ENCODE measurements around the gene NCAM1.

NCAM1 gene

DNA sequence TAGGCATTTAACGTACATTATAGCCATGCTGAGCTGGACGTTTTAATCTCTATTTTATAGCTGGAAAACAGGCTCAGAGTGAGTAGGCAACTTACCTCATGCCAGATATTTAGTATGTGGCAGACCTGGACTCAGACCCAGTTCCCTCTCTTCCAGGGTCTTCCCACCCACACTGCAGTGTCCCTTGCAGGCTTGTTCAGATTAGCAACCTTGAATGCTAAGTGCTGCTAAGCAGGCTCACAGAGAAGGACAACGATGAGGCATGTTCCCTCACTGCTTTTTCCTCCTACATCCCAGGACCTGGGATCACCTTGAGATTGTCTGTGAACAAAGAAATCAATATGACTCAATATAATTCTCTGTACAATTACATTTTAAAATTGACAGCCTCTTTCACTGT, 65.6 kb downstream of the NCAM1 start:
- no peaks in the 10 kb centered on the region for H3K9me2 ChIP-seq (replicated peaks; ENCODE audit: insufficient read depth, low read length)
- H3K27me3 ChIP-seq (replicated peaks; ENCODE audit: insufficient read depth, low read length): no peaks in the 10 kb centered on the region
- H3F3A ChIP-seq (ENCODE audit: insufficient read depth, low read length): no peaks in the 10 kb centered on the region
- no peak overlapping the region for H3K4me2 ChIP-seq (ENCODE audit: low read depth, low read length)
- no peak overlapping the region for H3K4me3 ChIP-seq (ENCODE audit: low read length)
- H3K27ac ChIP-seq (ENCODE audit: low read length): no peak overlapping the region
- no peak overlapping the region for H2AFZ ChIP-seq (ENCODE audit: low read length)
- H3K9me3 ChIP-seq (replicated peaks; ENCODE audit: insufficient read depth, low read length): no peaks in the 10 kb centered on the region
- no peaks in the 10 kb centered on the region for H3K36me3 ChIP-seq (replicated peaks; ENCODE audit: insufficient read depth, low read length)
- no peaks in the 10 kb centered on the region for H3K4me1 ChIP-seq (ENCODE audit: low read length)
- TF ChIP-seq EZH2 (optimal IDR thresholded peaks at IDR 0.05; ENCODE audit: low read depth, low read length) (no peak), EZH2phosphoT487 (IDR thresholded peaks at IDR 0.05; ENCODE audit: low read length) (no peak)
- TF ChIP-seq, protein P1, sequence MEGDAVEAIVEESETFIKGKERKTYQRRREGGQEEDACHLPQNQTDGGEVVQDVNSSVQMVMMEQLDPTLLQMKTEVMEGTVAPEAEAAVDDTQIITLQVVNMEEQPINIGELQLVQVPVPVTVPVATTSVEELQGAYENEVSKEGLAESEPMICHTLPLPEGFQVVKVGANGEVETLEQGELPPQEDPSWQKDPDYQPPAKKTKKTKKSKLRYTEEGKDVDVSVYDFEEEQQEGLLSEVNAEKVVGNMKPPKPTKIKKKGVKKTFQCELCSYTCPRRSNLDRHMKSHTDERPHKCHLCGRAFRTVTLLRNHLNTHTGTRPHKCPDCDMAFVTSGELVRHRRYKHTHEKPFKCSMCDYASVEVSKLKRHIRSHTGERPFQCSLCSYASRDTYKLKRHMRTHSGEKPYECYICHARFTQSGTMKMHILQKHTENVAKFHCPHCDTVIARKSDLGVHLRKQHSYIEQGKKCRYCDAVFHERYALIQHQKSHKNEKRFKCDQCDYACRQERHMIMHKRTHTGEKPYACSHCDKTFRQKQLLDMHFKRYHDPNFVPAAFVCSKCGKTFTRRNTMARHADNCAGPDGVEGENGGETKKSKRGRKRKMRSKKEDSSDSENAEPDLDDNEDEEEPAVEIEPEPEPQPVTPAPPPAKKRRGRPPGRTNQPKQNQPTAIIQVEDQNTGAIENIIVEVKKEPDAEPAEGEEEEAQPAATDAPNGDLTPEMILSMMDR (IDR thresholded peaks at IDR 0.05; ENCODE audit: low read length): no peak
- H4K20me1 ChIP-seq (ENCODE audit: insufficient read depth, low read length): no peaks in the 10 kb centered on the region
- DNase-seq: no peak
- H3K79me2 ChIP-seq (ENCODE audit: low read length): no peaks in the 10 kb centered on the region
- no peak overlapping the region for H3K9ac ChIP-seq (ENCODE audit: low read length)

DNA sequence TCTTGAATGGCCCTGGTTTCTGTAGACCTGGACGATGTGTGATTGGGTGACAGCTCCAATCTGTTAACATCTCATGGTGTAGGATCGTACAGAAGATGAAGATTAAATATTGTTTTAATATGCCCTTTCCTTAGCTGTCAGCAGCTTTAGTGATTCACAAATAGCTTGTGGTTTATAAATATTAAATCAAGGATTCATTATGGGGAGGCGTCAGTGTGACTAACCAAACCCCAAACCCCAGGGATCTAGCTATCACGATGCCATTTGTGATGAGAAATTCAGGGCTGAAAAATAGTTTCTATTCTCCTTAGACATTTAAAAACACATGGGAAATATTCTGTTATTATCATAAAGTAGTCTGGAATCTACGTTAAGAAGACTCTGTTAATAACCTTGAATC, 73.4 kb downstream of the NCAM1 start:
- Histone ChIP-seq H3K4me1 (ENCODE audit: low read length) (no peaks in the 10 kb centered on the region), H3K27ac (ENCODE audit: low read length) (no peak overlapping the region), H3K4me3 (ENCODE audit: low read length) (no peak overlapping the region), H3K9me2 (replicated peaks; ENCODE audit: insufficient read depth, low read length) (no peaks in the 10 kb centered on the region), H3K4me2 (ENCODE audit: low read depth, low read length) (no peak overlapping the region), H2AFZ (ENCODE audit: low read length) (no peak overlapping the region), H3F3A (ENCODE audit: insufficient read depth, low read length) (no peaks in the 10 kb centered on the region), H3K79me2 (ENCODE audit: low read length) (no peaks in the 10 kb centered on the region), H4K20me1 (ENCODE audit: insufficient read depth, low read length) (no peaks in the 10 kb centered on the region), H3K27me3 (replicated peaks; ENCODE audit: insufficient read depth, low read length) (no peaks in the 10 kb centered on the region), H3K9me3 (replicated peaks; ENCODE audit: insufficient read depth, low read length) (no peaks in the 10 kb centered on the region), H3K36me3 (replicated peaks; ENCODE audit: insufficient read depth, low read length) (no peaks in the 10 kb centered on the region), H3K9ac (ENCODE audit: low read length) (no peak overlapping the region)
- TF ChIP-seq EZH2phosphoT487 (IDR thresholded peaks at IDR 0.05; ENCODE audit: low read length): no peak
- no peak for TF ChIP-seq EZH2 (optimal IDR thresholded peaks at IDR 0.05; ENCODE audit: low read depth, low read length)
- no peak for DNase-seq

DNA sequence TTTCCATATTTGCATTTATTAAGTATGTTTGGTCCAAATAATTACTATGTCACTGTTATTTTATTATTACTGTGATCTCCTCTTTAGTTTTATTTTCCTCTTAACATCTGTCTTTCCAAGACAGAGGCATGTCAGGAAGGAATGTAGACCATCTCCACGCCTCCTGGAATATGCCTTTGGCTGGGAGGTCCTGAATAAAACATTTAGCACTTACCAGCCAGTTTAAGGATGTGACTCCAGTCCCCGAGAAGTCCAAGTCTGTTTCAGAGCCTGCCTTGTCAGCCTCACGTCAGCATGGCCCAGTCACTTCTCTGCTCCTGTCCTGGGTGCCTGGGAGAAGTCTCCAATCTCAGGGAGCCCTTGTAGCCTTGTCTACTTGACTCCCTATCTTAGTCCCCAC, 74.5 kb downstream of the NCAM1 start:
- Histone ChIP-seq H3K27ac (ENCODE audit: low read length) (no peak overlapping the region), H4K20me1 (ENCODE audit: insufficient read depth, low read length) (no peaks in the 10 kb centered on the region), H3K9me2 (replicated peaks; ENCODE audit: insufficient read depth, low read length) (no peaks in the 10 kb centered on the region), H3K9ac (ENCODE audit: low read length) (no peak overlapping the region), H2AFZ (ENCODE audit: low read length) (no peak overlapping the region), H3K27me3 (replicated peaks; ENCODE audit: insufficient read depth, low read length) (no peaks in the 10 kb centered on the region), H3K9me3 (replicated peaks; ENCODE audit: insufficient read depth, low read length) (no peaks in the 10 kb centered on the region), H3K36me3 (replicated peaks; ENCODE audit: insufficient read depth, low read length) (no peaks in the 10 kb centered on the region), H3K79me2 (ENCODE audit: low read length) (no peaks in the 10 kb centered on the region), H3F3A (ENCODE audit: insufficient read depth, low read length) (no peaks in the 10 kb centered on the region), H3K4me3 (ENCODE audit: low read length) (no peak overlapping the region), H3K4me1 (ENCODE audit: low read length) (no peaks in the 10 kb centered on the region), H3K4me2 (ENCODE audit: low read depth, low read length) (no peak overlapping the region)
- TF ChIP-seq, protein P1 (IDR thresholded peaks at IDR 0.05; ENCODE audit: low read length): no peak
- no peak for TF ChIP-seq EZH2phosphoT487 (IDR thresholded peaks at IDR 0.05; ENCODE audit: low read length)
- TF ChIP-seq EZH2 (optimal IDR thresholded peaks at IDR 0.05; ENCODE audit: low read depth, low read length): no peak
- no peak for DNase-seq

DNA sequence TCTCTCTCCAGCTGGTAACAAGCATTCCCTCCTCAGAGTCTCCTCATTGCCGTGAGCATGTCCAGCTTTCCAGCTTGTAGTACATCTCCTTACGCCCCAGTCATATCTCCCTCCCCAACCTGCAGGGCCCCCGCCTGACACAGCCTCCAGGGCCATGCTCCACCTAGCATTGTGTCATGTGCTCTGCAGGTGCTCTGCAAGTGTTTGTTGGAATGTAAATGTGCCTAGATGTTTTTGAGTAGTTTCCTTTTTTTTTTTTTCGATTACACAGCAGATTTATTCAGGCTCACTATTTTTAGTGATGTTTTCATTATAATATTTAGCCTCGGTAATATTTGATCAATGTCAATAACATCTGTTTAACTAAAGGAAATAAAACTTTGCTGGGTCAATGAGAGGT, 82.5 kb downstream of the NCAM1 start:
- Histone ChIP-seq H3F3A (ENCODE audit: insufficient read depth, low read length) (no peaks in the 10 kb centered on the region), H3K79me2 (ENCODE audit: low read length) (no peaks in the 10 kb centered on the region), H3K36me3 (replicated peaks; ENCODE audit: insufficient read depth, low read length) (no peaks in the 10 kb centered on the region), H2AFZ (ENCODE audit: low read length) (no peak overlapping the region), H3K9me3 (replicated peaks; ENCODE audit: insufficient read depth, low read length) (no peaks in the 10 kb centered on the region), H3K9ac (ENCODE audit: low read length) (no peak overlapping the region), H3K27me3 (replicated peaks; ENCODE audit: insufficient read depth, low read length) (no peaks in the 10 kb centered on the region), H3K9me2 (replicated peaks; ENCODE audit: insufficient read depth, low read length) (no peaks in the 10 kb centered on the region), H3K4me2 (ENCODE audit: low read depth, low read length) (no peak overlapping the region), H3K4me1 (ENCODE audit: low read length) (no peaks in the 10 kb centered on the region), H4K20me1 (ENCODE audit: insufficient read depth, low read length) (no peaks in the 10 kb centered on the region), H3K4me3 (ENCODE audit: low read length) (no peak overlapping the region), H3K27ac (ENCODE audit: low read length) (no peak overlapping the region)
- no peak for DNase-seq
- TF ChIP-seq EZH2 (optimal IDR thresholded peaks at IDR 0.05; ENCODE audit: low read depth, low read length): no peak
- TF ChIP-seq, protein P1 (IDR thresholded peaks at IDR 0.05; ENCODE audit: low read length): no peak
- TF ChIP-seq EZH2phosphoT487 (IDR thresholded peaks at IDR 0.05; ENCODE audit: low read length): no peak
